HepG2 (cell line): ENCODE data around the gene ODC1. TPM values are rescaled to one million over a fixed set of nuclear protein-coding genes. Genes with fewer than 3 reads are reported as not detected.

Source experiments
- ARHGAP35 ChIP-seq: sonication (generic); formaldehyde crosslinking; IDR thresholded peaks from 2 replicates; pipeline ENCODE4 v1.9.0; 2022; ENCODE audit warnings: mild to moderate bottlenecking, inconsistent platforms, moderate library complexity, missing genetic modification reagents, borderline replicate concordance
- ATF7-NPFF ChIP-seq: sonication (generic); formaldehyde crosslinking; IDR thresholded peaks from 2 replicates; pipeline ENCODE4 v1.8.1; 2023; ENCODE audit warnings: mild to moderate bottlenecking, low read depth, missing genetic modification reagents, moderate library complexity
- CREBL2 ChIP-seq: sonication (generic); formaldehyde crosslinking; IDR thresholded peaks from 2 replicates; pipeline ENCODE4 v1.8.1; 2023; ENCODE audit warnings: missing genetic modification reagents, mild to moderate bottlenecking, borderline replicate concordance
- ELK4 ChIP-seq: sonication (generic); formaldehyde crosslinking; IDR thresholded peaks from 2 replicates; pipeline ENCODE4 v1.9.0; 2021; ENCODE audit warnings: missing genetic modification reagents, borderline replicate concordance
- GPN1 ChIP-seq: sonication (generic); formaldehyde crosslinking; IDR thresholded peaks from 2 replicates; pipeline ENCODE4 v1.5.1; 2020; ENCODE audit warnings: missing genetic modification reagents, borderline replicate concordance
- ISL2 ChIP-seq: sonication (generic); formaldehyde crosslinking; IDR thresholded peaks from 2 replicates; pipeline ENCODE4 v1.5.0; 2020; ENCODE audit warnings: missing genetic modification reagents
- JARID2 ChIP-seq: sonication (generic); formaldehyde crosslinking; IDR thresholded peaks from 2 replicates; pipeline ENCODE4 v1.8.1; 2023; ENCODE audit warnings: missing genetic modification reagents, inconsistent platforms; ENCODE audit not compliant: insufficient replicate concordance
- NFIC ChIP-seq: IDR thresholded peaks from 2 replicates; pipeline ENCODE4 v1.6.1; 2012; ENCODE audit warnings: mild to moderate bottlenecking, low read length, inconsistent platforms
- SOX13 ChIP-seq, 3 experiments: fragments of 450-650 bp in 1 of 3; sonication (generic) in 1 of 3; formaldehyde crosslinking in 1 of 3; IDR thresholded peaks in 2 of 3; conservative IDR thresholded peaks in 1 of 3; 2 replicates each; pipeline versions ENCODE4 v1.5.0 to v1.6.1; 2016 to 2020; ENCODE audit warnings: antibody characterized with exemption in 1 of 3, mild to moderate bottlenecking in 1 of 3, missing compliant biosample characterization in 1 of 3, missing genetic modification reagents in 1 of 3, moderate library complexity in 1 of 3
- SOX6 ChIP-seq, 2 experiments: fragments of 450-650 bp in 1 of 2; sonication (generic) in 1 of 2; formaldehyde crosslinking in 1 of 2; IDR thresholded peaks; 2 replicates each; pipeline versions ENCODE4 v1.4.0 to v1.6.1; 2017 to 2020; ENCODE audit warnings: antibody characterized with exemption in 1 of 2, mild to moderate bottlenecking in 1 of 2, missing genetic modification reagents in 1 of 2
- UBTF ChIP-seq: sonication (generic); formaldehyde crosslinking; IDR thresholded peaks from 2 replicates; pipeline ENCODE4 v1.4.0; 2020; ENCODE audit warnings: mild to moderate bottlenecking, missing genetic modification reagents
- WIZ ChIP-seq: sonication (generic); formaldehyde crosslinking; IDR thresholded peaks from 2 replicates; pipeline ENCODE4 v1.5.1; 2020; ENCODE audit warnings: mild to moderate bottlenecking, missing genetic modification reagents
- ZMAT5 ChIP-seq: sonication (generic); formaldehyde crosslinking; IDR thresholded peaks from 2 replicates; pipeline ENCODE4 v1.5.0; 2020; ENCODE audit warnings: mild to moderate bottlenecking, low read depth, missing genetic modification reagents, borderline replicate concordance
- ZNF256 ChIP-seq: sonication (generic); formaldehyde crosslinking; conservative IDR thresholded peaks from 2 replicates; pipeline ENCODE4 v1.4.0; 2020; ENCODE audit warnings: missing genetic modification reagents
- ZNF501 ChIP-seq: sonication (generic); formaldehyde crosslinking; IDR thresholded peaks from 2 replicates; pipeline ENCODE4 v1.5.1; 2020; ENCODE audit warnings: mild to moderate bottlenecking, moderate library complexity, missing genetic modification reagents
- ZNF543 ChIP-seq: sonication (generic); formaldehyde crosslinking; IDR thresholded peaks from 2 replicates; pipeline ENCODE4 v1.4.0; 2020; ENCODE audit warnings: mild to moderate bottlenecking, missing genetic modification reagents
- ZNF547 ChIP-seq: sonication (generic); formaldehyde crosslinking; IDR thresholded peaks from 2 replicates; pipeline ENCODE4 v1.5.1; 2020; ENCODE audit warnings: mild to moderate bottlenecking, missing genetic modification reagents
- ZNF782 ChIP-seq: sonication (generic); formaldehyde crosslinking; IDR thresholded peaks from 2 replicates; pipeline ENCODE4 v1.4.0; 2020; ENCODE audit warnings: missing genetic modification reagents, mild to moderate bottlenecking, borderline replicate concordance
- ZNF792 ChIP-seq: IDR thresholded peaks from 2 replicates; pipeline ENCODE4 v1.6.1; 2016
- ZNF839 ChIP-seq: sonication (generic); formaldehyde crosslinking; IDR thresholded peaks from 2 replicates; pipeline ENCODE4 v1.4.0; 2020; ENCODE audit warnings: missing genetic modification reagents, mild to moderate bottlenecking, borderline replicate concordance
- polyA plus RNA-seq, 8 experiments: library from polyadenylated mRNA; depleted of rRNA in 3 of 8; stranded (reverse) in 7 of 8; unstranded in 1 of 8; fragments of >200 nt; fragmentation: Illumina TruSeq in 4 of 8; extraction: Trizol in 4 of 8; gene quantifications; 2 replicates each; pipeline versions ENCODE4 v1.2.1 to v1.2.3, GENCODE V29; 2011 to 2016; ENCODE audit warnings: low read depth in 4 of 8, missing spikeins in 1 of 8, mixed read lengths in 1 of 8; ENCODE audit not compliant: insufficient read depth in 1 of 8
- total RNA-seq, 5 experiments: library from RNA; depleted of rRNA; stranded (reverse); fragments of >200 nt; fragmentation: Illumina TruSeq; extraction: Trizol; gene quantifications; 2 replicates each; pipeline ENCODE4 v1.2.3, GENCODE V29; 2016; ENCODE audit warnings: low read depth in 1 of 5
- TF ChIP-seq, protein P1 (sequence below): sonication (generic); formaldehyde crosslinking; IDR thresholded peaks from 2 replicates; pipeline ENCODE4 v1.8.1; 2023; ENCODE audit warnings: mild to moderate bottlenecking, moderate library complexity, missing genetic modification reagents

ODC1 gene
- total and polyA plus RNA-seq, 2 of the 13 experiments (the other 11 are each of a cell fraction or from before 2014, with no cell fraction given): 142 to 371 TPM

DNA sequence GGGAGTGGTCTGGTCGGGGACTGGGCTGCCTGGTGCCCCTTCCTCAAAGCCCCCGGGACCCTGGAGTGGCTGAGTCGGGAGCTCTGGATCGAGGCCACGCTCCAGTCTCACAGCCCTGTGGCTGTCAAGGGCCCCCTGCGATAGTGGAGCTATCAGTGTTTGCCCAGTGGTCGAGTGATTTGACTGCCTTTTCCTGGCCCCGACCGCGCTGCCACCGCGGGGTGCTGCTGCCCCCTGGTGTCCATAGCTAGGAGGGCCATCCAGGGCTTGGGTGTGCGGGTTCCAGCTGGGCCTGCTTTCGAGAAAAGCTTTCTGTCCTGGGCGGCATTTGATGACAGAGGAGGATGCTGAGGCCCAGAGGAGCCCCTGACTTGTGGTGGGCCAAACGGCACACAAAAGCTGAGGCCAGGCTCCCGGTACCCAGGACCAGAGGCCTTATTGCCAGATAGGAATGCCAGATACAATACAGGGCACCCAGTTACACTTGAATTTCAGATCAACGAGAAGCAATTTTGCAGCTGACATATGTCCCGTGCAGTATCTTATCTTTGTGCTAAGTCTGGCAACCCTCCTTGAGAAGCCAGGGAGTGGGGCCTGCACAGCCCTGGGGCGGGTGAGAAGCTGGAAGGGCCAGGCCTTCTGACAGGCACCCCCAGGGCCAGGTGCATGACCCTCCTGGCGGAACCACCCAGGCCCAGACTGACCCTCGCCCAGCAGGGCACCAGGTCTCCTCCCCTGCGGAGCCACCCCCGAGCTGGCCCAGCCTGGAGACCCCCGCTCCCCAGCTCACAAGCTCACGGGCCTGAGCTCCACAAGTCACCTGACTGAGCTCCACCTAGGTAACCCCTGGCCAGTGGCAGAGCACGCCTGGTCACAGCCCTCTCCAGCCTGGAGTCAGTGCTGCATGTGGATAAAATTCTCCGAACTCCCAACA, 13.0 kb downstream of the ODC1 start (continued):
- no peak for TF ChIP-seq SOX6 (IDR thresholded peaks at IDR 0.05)
- peak; percentile 21; the same call in 1 of the 2 replicates for TF ChIP-seq SOX6 (CRISPR knock-in tag; IDR thresholded peaks at IDR 0.05)
- no peak for TF ChIP-seq WIZ
- no peak; the same call in 1 of the 2 replicates for TF ChIP-seq UBTF (CRISPR knock-in tag)
- TF ChIP-seq ZNF543: no peak
- TF ChIP-seq ZNF501 (CRISPR knock-in tag): peak; percentile 77
- peak; percentile 40 for TF ChIP-seq JARID2 (CRISPR knock-in tag)
- TF ChIP-seq ELK4 (CRISPR knock-in tag): no peak
- TF ChIP-seq GPN1 (CRISPR knock-in tag): no peak
- TF ChIP-seq ZMAT5 (CRISPR knock-in tag): no peak
- TF ChIP-seq, protein P1, sequence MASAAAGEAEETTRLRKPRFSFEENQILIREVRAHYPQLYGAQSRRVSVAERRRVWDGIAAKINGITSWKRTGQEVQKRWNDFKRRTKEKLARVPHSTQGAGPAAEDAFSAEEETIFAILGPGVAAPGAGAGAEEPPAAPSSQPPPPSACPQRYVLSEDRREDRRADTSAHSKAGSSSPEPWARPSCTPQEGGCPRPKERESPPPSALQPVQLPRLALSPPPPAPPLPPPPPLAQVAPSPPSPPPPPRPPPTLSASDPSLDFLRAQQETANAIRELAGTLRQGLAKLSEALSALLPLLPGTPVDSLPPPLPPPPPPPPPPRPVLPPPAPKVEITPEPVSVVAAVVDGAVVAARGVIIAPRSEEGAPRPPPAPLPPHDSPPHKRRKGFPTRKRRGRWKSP (CRISPR knock-in tag): no peak
- no peak for TF ChIP-seq SOX13 (IDR thresholded peaks at IDR 0.05)
- peak in 1 of 2 experiments; percentile 54; a peak in 2 of 4 replicates for TF ChIP-seq SOX13 (CRISPR knock-in tag; conservative IDR thresholded peaks at IDR 0.05 in 1 of 2, IDR thresholded peaks at IDR 0.05 in 1 of 2)
- TF ChIP-seq ZNF792: no peak
- TF ChIP-seq ZNF839 (CRISPR knock-in tag): no peak
- no peak for TF ChIP-seq CREBL2 (CRISPR knock-in tag)
- TF ChIP-seq ATF7-NPFF (CRISPR knock-in tag): no peak
- no peak; the same call in 1 of the 2 replicates for TF ChIP-seq ZNF782 (CRISPR knock-in tag)
- TF ChIP-seq ISL2: no peak
- no peak for TF ChIP-seq ZNF547
- TF ChIP-seq NFIC: no peak
- no peak for TF ChIP-seq ZNF256 (CRISPR knock-in tag)
- no peak for TF ChIP-seq ARHGAP35 (CRISPR knock-in tag)
